Urothelium cell line (cell line): ENCODE measurements around the gene ADIRF.
"Not testable (repeated sequence)": the region's sequence is repeated elsewhere in the genome, so short reads cannot be mapped to it uniquely, and the experiment has no call there.

Experiments used
- DNase-seq: peaks from one replicate; pipeline ENCODE4 v3.0.0; 2011; ENCODE audit warnings: low spot score, mixed read lengths
- FAIRE-seq: peaks from 2 replicates; lab custom pipeline; 2011; peaks lifted over from hg19 to GRCh38; lab: Jason Lieb, UNC

ADIRF gene

GRCh38 chr10:87019504-87019903, 51.2 kb downstream of the ADIRF start:
- DNase-seq, FAIRE-seq: not testable (repeated sequence)

GRCh38 chr10:87020056-87020455, 51.8 kb downstream of the ADIRF start, which contains the start of gene FAM25A:
Gene FAM25A (plus strand): TSS chr10:87020294. CDS start chr10:87020325, 31 bp downstream.
- not testable (repeated sequence) for DNase-seq, FAIRE-seq
